ENCODE results near the gene AFDN.

The AFDN gene

DNA sequence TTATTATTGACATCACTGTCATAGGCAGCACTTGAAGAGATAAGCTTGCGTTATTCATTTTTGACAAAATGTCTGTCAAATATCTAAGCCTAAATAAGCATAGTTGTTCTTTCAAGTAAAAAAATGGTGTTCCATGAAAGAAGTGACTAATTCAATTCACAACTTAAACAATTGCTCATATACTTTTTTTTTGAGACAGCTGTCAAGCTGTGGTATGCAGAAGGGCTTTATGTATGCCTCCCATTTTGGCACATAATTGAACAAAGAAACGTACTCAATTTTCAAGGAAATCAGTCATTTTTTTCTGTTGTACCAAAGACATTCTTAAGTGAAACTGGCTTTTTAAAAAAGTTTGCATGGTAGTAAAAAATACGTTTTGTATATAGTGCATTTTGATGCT, 8.5 kb downstream of the AFDN start:
- H3K9ac ChIP-seq (ENCODE audit: low read depth, low read length): no peak overlapping the region
- TF ChIP-seq EZH2 (IDR thresholded peaks at IDR 0.05; ENCODE audit: borderline replicate concordance, low read depth, low read length, severe bottlenecking): no peak
- TF ChIP-seq, protein P1, sequence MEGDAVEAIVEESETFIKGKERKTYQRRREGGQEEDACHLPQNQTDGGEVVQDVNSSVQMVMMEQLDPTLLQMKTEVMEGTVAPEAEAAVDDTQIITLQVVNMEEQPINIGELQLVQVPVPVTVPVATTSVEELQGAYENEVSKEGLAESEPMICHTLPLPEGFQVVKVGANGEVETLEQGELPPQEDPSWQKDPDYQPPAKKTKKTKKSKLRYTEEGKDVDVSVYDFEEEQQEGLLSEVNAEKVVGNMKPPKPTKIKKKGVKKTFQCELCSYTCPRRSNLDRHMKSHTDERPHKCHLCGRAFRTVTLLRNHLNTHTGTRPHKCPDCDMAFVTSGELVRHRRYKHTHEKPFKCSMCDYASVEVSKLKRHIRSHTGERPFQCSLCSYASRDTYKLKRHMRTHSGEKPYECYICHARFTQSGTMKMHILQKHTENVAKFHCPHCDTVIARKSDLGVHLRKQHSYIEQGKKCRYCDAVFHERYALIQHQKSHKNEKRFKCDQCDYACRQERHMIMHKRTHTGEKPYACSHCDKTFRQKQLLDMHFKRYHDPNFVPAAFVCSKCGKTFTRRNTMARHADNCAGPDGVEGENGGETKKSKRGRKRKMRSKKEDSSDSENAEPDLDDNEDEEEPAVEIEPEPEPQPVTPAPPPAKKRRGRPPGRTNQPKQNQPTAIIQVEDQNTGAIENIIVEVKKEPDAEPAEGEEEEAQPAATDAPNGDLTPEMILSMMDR (IDR thresholded peaks at IDR 0.05; ENCODE audit: borderline replicate concordance, extremely low read depth, low read length, poor library complexity, severe bottlenecking): no peak
- no peak overlapping the region for H3K4me3 ChIP-seq (ENCODE audit: low read depth in 1 of 2, low read length in 2 of 2)
- DNase-seq (no peak), ATAC-seq (ENCODE audit: insufficient read depth, low read depth) (no peak)
- H3K9me3 ChIP-seq (ENCODE audit: insufficient read depth, low read length, severe bottlenecking): no peaks in the 10 kb centered on the region
- no peak overlapping the region for H3K4me2 ChIP-seq (ENCODE audit: insufficient read depth, low read length)
- no peaks in the 10 kb centered on the region for H3K4me1 ChIP-seq (ENCODE audit: insufficient read depth, low read length)
- H3K36me3 ChIP-seq (ENCODE audit: insufficient read depth, low read length): no peaks in the 10 kb centered on the region
- H3K27ac ChIP-seq (ENCODE audit: low read length): no peak overlapping the region
- no peaks in the 10 kb centered on the region for H3K79me2 ChIP-seq (ENCODE audit: insufficient read depth, low read length)
- no peak overlapping the region for H2AFZ ChIP-seq (ENCODE audit: low read depth, low read length)
- no peaks in the 10 kb centered on the region for H4K20me1 ChIP-seq (ENCODE audit: insufficient read depth, low read length)
- H3K27me3 ChIP-seq (ENCODE audit: insufficient read depth, low read length, poor library complexity): no peaks in the 10 kb centered on the region

DNA sequence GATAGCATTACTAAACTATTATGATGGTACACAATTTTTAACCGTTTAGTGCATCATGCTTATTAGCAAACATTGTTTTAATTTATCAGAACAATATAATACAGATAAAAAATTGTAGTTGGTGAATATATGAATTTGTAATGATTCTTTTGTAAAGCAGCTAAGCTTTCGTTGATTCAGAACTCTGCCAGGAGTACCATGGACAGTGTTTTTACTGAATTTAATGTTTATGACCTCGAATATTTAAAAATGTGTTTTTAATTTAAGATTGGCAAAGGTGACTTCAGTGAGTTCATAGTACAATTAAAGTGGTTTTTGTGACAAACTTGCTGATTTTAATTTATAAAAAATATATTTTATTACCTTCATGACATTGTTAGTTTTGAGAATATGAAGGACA, 10.0 kb downstream of the AFDN start:
- Histone ChIP-seq H3K9me3 (ENCODE audit: insufficient read depth, low read length, severe bottlenecking) (no peaks in the 10 kb centered on the region), H4K20me1 (ENCODE audit: insufficient read depth, low read length) (no peaks in the 10 kb centered on the region), H3K4me3 (ENCODE audit: low read depth in 1 of 2, low read length in 2 of 2) (no peak overlapping the region), H2AFZ (ENCODE audit: low read depth, low read length) (no peak overlapping the region), H3K4me2 (ENCODE audit: insufficient read depth, low read length) (no peak overlapping the region), H3K4me1 (ENCODE audit: insufficient read depth, low read length) (no peaks in the 10 kb centered on the region), H3K79me2 (ENCODE audit: insufficient read depth, low read length) (no peaks in the 10 kb centered on the region), H3K36me3 (ENCODE audit: insufficient read depth, low read length) (no peaks in the 10 kb centered on the region), H3K27ac (ENCODE audit: low read length) (no peak overlapping the region), H3K27me3 (ENCODE audit: insufficient read depth, low read length, poor library complexity) (no peaks in the 10 kb centered on the region), H3K9ac (ENCODE audit: low read depth, low read length) (no peak overlapping the region)
- DNase-seq: no peak
- no peak for TF ChIP-seq EZH2 (IDR thresholded peaks at IDR 0.05; ENCODE audit: borderline replicate concordance, low read depth, low read length, severe bottlenecking)
- TF ChIP-seq, protein P1 (IDR thresholded peaks at IDR 0.05; ENCODE audit: borderline replicate concordance, extremely low read depth, low read length, poor library complexity, severe bottlenecking): no peak
- no peak for ATAC-seq (ENCODE audit: insufficient read depth, low read depth)

DNA sequence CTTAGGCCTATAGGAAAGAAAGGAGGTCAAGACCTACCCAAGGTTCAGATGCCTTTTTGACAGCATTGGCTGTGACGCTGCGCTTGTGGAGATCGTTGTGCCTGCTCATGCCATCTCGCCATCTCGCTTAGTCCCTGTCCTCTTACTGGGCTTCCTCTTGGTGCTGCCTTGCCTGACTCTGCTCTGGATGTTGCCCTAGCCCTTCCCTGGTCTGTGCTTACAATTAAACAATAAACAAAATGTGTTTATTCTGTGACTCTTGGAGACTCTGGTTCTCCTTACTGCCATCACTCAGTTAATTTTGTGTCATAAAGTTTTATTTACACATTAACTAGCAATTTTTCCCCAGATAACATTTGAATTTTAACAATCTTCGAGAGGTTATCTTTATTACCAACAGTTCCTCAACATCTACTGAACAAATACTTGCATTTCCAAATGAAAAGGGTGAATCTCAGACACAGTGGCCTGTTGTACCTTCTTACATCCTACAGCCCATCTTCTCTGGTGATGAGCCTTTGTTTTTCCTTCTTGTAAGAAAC, 11.6 kb downstream of the AFDN start:
- Histone ChIP-seq H3K4me1 (ENCODE audit: insufficient read depth, low read length) (no peaks in the 10 kb centered on the region), H3K27me3 (ENCODE audit: insufficient read depth, low read length, poor library complexity) (no peaks in the 10 kb centered on the region), H3K9me3 (ENCODE audit: insufficient read depth, low read length, severe bottlenecking) (no peaks in the 10 kb centered on the region), H3K4me2 (ENCODE audit: insufficient read depth, low read length) (no peak overlapping the region), H2AFZ (ENCODE audit: low read depth, low read length) (no peak overlapping the region), H3K4me3 (ENCODE audit: low read depth in 1 of 2, low read length in 2 of 2) (no peak overlapping the region), H3K27ac (ENCODE audit: low read length) (no peak overlapping the region), H4K20me1 (ENCODE audit: insufficient read depth, low read length) (no peaks in the 10 kb centered on the region), H3K9ac (ENCODE audit: low read depth, low read length) (no peak overlapping the region), H3K36me3 (ENCODE audit: insufficient read depth, low read length) (no peaks in the 10 kb centered on the region), H3K79me2 (ENCODE audit: insufficient read depth, low read length) (no peaks in the 10 kb centered on the region)
- DNase-seq (no peak), ATAC-seq (ENCODE audit: insufficient read depth, low read depth) (no peak)
- TF ChIP-seq EZH2 (IDR thresholded peaks at IDR 0.05; ENCODE audit: borderline replicate concordance, low read depth, low read length, severe bottlenecking): no peak
- TF ChIP-seq, protein P1 (IDR thresholded peaks at IDR 0.05; ENCODE audit: borderline replicate concordance, extremely low read depth, low read length, poor library complexity, severe bottlenecking): no peak

DNA sequence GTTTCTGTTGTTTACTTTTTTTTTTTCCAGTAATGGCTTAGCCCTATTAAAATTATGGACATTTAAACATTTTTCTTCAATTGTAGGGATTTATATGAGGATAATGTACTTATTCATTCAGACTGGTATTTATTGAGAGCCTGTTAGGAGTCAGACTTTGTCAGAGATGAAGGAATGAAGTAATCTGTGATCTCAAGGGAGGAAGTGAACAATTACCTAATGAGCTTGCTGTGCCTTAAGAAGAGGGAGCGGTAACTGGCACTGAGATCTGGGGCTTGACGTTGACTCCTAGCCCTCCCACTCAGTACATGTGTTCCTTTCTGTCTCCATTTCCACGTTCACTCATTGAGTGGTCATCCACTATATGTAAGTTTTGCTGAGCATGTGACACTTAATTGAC, 12.6 kb downstream of the AFDN start:
- ATAC-seq (ENCODE audit: insufficient read depth, low read depth): no peak
- H3K4me1 ChIP-seq (ENCODE audit: insufficient read depth, low read length): no peaks in the 10 kb centered on the region
- no peaks in the 10 kb centered on the region for H3K9me3 ChIP-seq (ENCODE audit: insufficient read depth, low read length, severe bottlenecking)
- TF ChIP-seq, protein P1 (IDR thresholded peaks at IDR 0.05; ENCODE audit: borderline replicate concordance, extremely low read depth, low read length, poor library complexity, severe bottlenecking): no peak
- no peak for TF ChIP-seq EZH2 (IDR thresholded peaks at IDR 0.05; ENCODE audit: borderline replicate concordance, low read depth, low read length, severe bottlenecking)
- H4K20me1 ChIP-seq (ENCODE audit: insufficient read depth, low read length): no peaks in the 10 kb centered on the region
- H3K27me3 ChIP-seq (ENCODE audit: insufficient read depth, low read length, poor library complexity): no peaks in the 10 kb centered on the region
- no peak overlapping the region for H3K4me3 ChIP-seq (ENCODE audit: low read depth in 1 of 2, low read length in 2 of 2)
- no peak overlapping the region for H3K9ac ChIP-seq (ENCODE audit: low read depth, low read length)
- DNase-seq: no peak
- no peak overlapping the region for H3K4me2 ChIP-seq (ENCODE audit: insufficient read depth, low read length)
- no peak overlapping the region for H3K27ac ChIP-seq (ENCODE audit: low read length)
- H2AFZ ChIP-seq (ENCODE audit: low read depth, low read length): no peak overlapping the region
- H3K36me3 ChIP-seq (ENCODE audit: insufficient read depth, low read length): no peaks in the 10 kb centered on the region
- H3K79me2 ChIP-seq (ENCODE audit: insufficient read depth, low read length): no peaks in the 10 kb centered on the region

Data from DND-41 (cell line).